Measurements from ENCODE around the gene RYR3. TPM values are rescaled to one million over a fixed set of nuclear protein-coding genes. Genes with fewer than 3 reads are reported as not detected.

RYR3 gene
- total RNA-seq, 1 donor from 2014 or later: 0.75 TPM

DNA sequence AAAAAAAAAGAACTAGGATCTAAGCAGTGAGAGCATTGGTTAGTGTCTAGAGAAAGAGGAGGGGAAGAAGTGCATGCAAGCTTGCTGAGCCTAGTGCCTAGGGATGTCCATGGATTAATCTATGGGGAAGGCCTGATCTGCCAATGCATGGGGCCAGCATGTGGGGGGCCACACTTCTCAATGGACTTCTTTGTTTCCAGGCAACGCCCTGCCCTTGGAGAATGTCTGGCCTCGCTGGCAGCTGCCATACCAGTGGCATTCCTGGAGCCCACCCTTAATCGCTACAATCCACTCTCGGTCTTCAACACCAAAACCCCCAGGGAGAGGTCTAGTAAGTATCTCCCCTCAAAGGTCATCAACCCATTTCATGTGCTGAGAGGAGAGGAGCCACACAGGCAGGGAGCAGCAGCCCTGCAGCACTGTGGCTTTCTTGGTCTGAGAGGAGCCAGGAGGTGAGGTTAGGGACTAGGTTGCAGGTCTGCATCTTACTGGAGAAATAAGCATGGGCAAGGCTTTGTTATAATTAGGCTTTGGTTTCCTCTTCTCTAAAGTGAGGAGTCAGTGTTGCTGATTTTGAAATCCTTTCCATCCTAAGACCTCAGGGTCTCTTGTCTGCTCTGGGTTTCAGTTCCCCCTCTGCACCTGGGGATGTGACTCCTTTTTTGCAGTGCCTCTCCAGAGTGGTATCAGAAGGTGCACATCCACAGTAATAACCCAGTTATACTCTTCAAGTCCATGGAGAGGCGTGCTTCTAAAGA lies 469.4 kb downstream of the RYR3 start:
- no peak for TF ChIP-seq CTCF (conservative IDR thresholded peaks at IDR 0.05; ENCODE audit: low read depth, low read length)
- H3K4me3 ChIP-seq (ENCODE audit: low read depth, low read length): no peak overlapping the region
- DNase-seq (ENCODE audit: low read depth): no peak

DNA sequence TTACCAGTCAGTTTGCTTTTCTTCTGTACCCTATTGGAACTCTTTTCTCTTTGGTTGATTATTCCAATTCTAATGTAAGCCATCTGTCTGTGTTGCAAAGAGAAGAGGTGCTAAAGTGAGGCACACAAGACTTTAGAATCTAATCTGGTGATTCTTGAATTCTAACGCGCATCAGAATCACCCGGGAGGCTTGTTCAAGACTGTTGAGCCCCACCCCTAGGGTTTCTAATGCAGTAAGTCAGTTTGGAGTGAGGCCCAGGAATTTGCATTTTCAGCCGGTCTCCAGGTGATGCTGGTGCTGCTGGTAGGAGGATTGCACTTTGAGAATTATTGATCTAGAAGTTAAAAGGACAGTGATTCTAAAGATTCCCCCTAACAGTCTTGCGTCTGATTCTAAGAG lies 472.2 kb downstream of the RYR3 start:
- DNase-seq (ENCODE audit: low read depth): no peak
- no peak overlapping the region for H3K4me3 ChIP-seq (ENCODE audit: low read depth, low read length)
- no peak for TF ChIP-seq CTCF (conservative IDR thresholded peaks at IDR 0.05; ENCODE audit: low read depth, low read length)

DNA sequence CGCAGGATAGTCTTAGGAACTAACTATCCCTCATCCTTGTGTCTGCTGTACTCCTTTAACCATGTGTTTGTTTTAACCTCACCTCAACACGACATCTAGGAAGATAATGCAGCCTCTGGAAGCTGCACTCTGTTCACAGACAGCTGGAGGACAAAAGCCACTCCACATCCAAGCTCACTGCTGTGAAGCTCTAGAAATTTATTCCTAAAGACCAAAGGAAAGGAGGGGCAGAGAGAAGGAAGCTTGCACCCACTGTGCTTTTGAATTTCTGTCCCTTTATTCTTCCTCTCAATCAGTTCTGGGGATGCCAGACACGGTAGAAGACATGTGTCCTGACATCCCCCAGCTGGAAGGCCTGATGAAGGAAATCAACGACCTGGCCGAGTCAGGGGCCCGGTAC lies 474.6 kb downstream of the RYR3 start:
- TF ChIP-seq CTCF (conservative IDR thresholded peaks at IDR 0.05; ENCODE audit: low read depth, low read length): no peak
- no peak overlapping the region for H3K4me3 ChIP-seq (ENCODE audit: low read depth, low read length)
- DNase-seq (ENCODE audit: low read depth): no peak

- no peak for DNase-seq (ENCODE audit: low read depth)
- no peak overlapping the region for H3K4me3 ChIP-seq (ENCODE audit: low read depth, low read length)
- TF ChIP-seq CTCF (conservative IDR thresholded peaks at IDR 0.05; ENCODE audit: low read depth, low read length): no peak
These were observed 478.3 kb downstream of the RYR3 start for GRCh38 chr15:33788906-33789540.

DNA sequence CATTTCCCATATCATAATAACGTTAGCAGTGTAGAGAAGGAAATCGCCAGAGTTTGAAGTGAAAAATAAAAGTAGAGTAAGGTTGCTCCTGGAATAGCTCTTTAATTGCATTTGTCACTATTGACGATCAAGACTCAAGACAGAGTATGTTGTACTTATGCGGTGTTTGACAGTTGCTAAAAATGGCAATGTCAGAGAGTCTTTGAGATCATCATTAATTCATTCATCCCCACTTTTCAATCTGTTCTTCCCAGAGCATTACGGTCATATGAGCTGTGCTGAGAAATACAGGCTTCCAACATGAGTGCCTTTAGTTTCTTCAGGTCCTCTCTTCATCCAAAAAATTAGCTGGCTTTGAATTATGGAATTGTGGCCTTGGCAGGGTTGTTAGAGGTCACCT lies 483.7 kb downstream of the RYR3 start:
- no peak for TF ChIP-seq CTCF (conservative IDR thresholded peaks at IDR 0.05; ENCODE audit: low read depth, low read length)
- H3K4me3 ChIP-seq (ENCODE audit: low read depth, low read length): no peak overlapping the region
- DNase-seq (ENCODE audit: low read depth): no peak

DNA sequence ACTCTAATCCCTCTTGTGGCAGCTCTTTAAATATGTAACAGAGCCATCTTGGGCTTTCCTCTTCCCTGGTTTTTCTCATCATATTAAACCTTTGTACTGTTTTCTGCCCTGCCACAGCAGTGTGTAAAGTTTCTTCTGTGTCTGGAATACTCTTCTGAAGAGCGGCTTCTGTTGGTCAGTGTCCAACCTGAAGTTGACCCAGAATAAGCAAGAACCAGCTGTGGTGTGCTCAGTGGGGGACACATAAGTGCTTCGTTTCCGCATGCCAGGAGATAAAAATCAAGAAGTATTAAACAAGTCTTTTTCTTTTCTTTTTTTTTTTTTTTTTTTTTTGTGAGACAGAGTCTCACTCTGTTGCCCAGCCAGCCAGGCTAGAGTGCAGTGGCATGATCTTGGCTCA lies 484.3 kb downstream of the RYR3 start:
- H3K4me3 ChIP-seq (ENCODE audit: low read depth, low read length): no peak overlapping the region
- no peak for TF ChIP-seq CTCF (conservative IDR thresholded peaks at IDR 0.05; ENCODE audit: low read depth, low read length)
- no peak for DNase-seq (ENCODE audit: low read depth)

DNA sequence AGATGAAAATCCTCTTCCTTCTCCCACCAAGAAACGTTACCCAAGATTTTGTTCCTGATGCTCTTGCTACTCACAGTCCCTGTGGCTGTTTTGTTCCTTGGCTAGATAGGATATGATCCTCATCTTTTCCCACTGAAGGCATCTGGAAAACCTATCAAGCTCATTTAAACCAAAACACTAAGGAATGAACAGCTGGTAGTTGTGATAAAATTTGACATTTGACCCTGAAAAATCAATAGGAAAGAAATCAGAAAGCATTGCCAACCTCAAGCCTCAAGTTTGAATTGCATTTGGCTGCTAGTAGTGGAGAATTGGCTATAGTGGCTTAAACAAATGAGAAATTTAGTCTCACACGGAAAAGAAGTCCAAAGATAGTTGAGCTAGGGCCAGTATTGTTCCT lies 486.9 kb downstream of the RYR3 start:
- no peak overlapping the region for H3K4me3 ChIP-seq (ENCODE audit: low read depth, low read length)
- no peak for TF ChIP-seq CTCF (conservative IDR thresholded peaks at IDR 0.05; ENCODE audit: low read depth, low read length)
- no peak for DNase-seq (ENCODE audit: low read depth)

All from epithelial cell of proximal tubule (primary cell).